ENCODE data around the gene LYPD6B. TPM values are rescaled to one million over a fixed set of nuclear protein-coding genes. Genes with fewer than 3 reads are reported as not detected.

The LYPD6B gene
- total RNA-seq, 1 experiment from 2014 or later = 6.1 TPM

GRCh38 chr2:149068225-149068995 lies 29.9 kb downstream of the LYPD6B start:
- Histone ChIP-seq H4K20me1 (ENCODE audit: insufficient read depth) (no peaks in the 10 kb centered on the region), H3K27me3 (ENCODE audit: insufficient read depth, low read length) (no peaks in the 10 kb centered on the region), H3K79me2 (ENCODE audit: insufficient read depth, low read length) (no peaks in the 10 kb centered on the region), H3K4me2 (ENCODE audit: low read length) (no peak overlapping the region), H3K4me1 (ENCODE audit: control insufficient read depth in 1 of 2, insufficient read depth in 2 of 2, low read length in 2 of 2) (peaks cover 0 to 5% of the 10 kb centered on the region in 2 experiments; a peak in 1 of 4 replicates), H3K4me3 (replicated peaks in 1 of 2; ENCODE audit: low read depth in 1 of 2, low read length in 2 of 2) (no peak overlapping the region), H3K27ac (ENCODE audit: low read depth, low read length) (no peak overlapping the region), H2AFZ (ENCODE audit: low read depth, low read length, poor library complexity, severe bottlenecking) (no peak overlapping the region), H3K9ac (ENCODE audit: low read length) (no peak overlapping the region), H3K9me3 (ENCODE audit: control insufficient read depth in 1 of 2, insufficient read depth in 1 of 2, low read depth in 1 of 2, low read length in 2 of 2) (no peaks in the 10 kb centered on the region), H3K36me3 (ENCODE audit: control insufficient read depth in 1 of 2, insufficient read depth in 2 of 2, low read length in 2 of 2) (no peaks in the 10 kb centered on the region), H3K9me2 (ENCODE audit: insufficient read depth) (no peaks in the 10 kb centered on the region)
- BruUV-seq (replicated peaks) = no TSS peak
- intact Hi-C loops (cut with micrococcal nuclease) = no loop called here
- ATAC-seq (no peak), DNase-seq (ENCODE audit: low read depth, low spot score) (no peak)
- no peak for TF ChIP-seq RAD21 (IDR thresholded peaks at IDR 0.05; ENCODE audit: low read depth)
- TF ChIP-seq ELF1 (IDR thresholded peaks at IDR 0.05; ENCODE audit: borderline replicate concordance, low read depth) = no peak
- no peak for TF ChIP-seq SRF (IDR thresholded peaks at IDR 0.05; ENCODE audit: low read depth)
- TF ChIP-seq REST (IDR thresholded peaks at IDR 0.05; ENCODE audit: low read depth) = no peak
- TF ChIP-seq CBX3 (IDR thresholded peaks at IDR 0.05; ENCODE audit: low read depth) = no peak
- no peak for TF ChIP-seq EZH2 (IDR thresholded peaks at IDR 0.05)
- TF ChIP-seq ZFX (IDR thresholded peaks at IDR 0.05) = no peak
- no peak for TF ChIP-seq POLR2AphosphoS5 (IDR thresholded peaks at IDR 0.05; ENCODE audit: low read depth, low read length)
- no peak for TF ChIP-seq MAX (IDR thresholded peaks at IDR 0.05)
- no peak for TF ChIP-seq JUND (IDR thresholded peaks at IDR 0.05)
- no peak for TF ChIP-seq ZNF274 (IDR thresholded peaks at IDR 0.05; ENCODE audit: low read depth, low read length)
- TF ChIP-seq ZBTB33 (IDR thresholded peaks at IDR 0.05; ENCODE audit: extremely low read depth, insufficient replicate concordance, low read length) = no peak
- CTCF ChIA-PET = no interaction called here
- POLR2A ChIA-PET = no interaction called here
- RAD21 ChIA-PET (ENCODE audit: low non-redundant PET in 1 of 2, low total read pairs in 2 of 2, uncharacterized antibody in 2 of 2, unreplicated experiment in 2 of 2) = no interaction called here
